Activated CD4-positive, alpha-beta T cell treated with anti-CD3 and anti-CD28 coated beads for 24 hours (primary cell): Measurements from ENCODE around the gene CADM1.

Experiments
- DNase-seq, 2 donors: peaks; one replicate each; pipeline ENCODE4 v3.0.0-alpha.2; 2020; ENCODE audit warnings: low read depth in 2 of 2

The CADM1 gene

DNA sequence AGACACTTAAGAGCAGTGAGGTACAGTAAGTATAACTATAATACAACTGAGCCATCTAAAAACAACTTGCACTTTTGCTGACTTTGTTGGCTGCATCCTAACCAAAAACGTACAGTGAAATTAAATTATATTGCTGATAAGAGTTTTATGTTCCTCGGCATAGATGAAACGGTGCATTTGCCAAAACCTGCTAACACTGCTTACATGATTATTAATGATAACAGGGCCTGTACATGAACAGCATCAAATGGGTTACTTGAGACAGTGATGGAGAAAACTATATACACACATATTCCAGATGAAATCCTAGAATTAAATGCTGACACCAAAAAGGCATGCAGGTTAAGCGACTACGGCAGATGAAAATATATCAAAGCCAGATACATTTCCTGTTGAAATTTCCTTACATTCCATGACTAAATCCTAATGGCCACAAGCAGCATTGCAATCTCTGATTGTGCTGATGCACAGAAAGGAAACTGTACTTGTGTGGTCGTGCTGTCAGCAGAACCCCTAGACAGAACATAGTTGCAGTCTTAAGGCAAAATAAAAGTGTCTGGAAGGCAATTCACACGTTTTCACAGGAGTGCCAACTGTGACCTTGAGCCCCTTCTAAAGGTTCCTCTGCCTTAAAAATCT lies 143.9 kb downstream of the CADM1 start:
- no peak for DNase-seq

DNA sequence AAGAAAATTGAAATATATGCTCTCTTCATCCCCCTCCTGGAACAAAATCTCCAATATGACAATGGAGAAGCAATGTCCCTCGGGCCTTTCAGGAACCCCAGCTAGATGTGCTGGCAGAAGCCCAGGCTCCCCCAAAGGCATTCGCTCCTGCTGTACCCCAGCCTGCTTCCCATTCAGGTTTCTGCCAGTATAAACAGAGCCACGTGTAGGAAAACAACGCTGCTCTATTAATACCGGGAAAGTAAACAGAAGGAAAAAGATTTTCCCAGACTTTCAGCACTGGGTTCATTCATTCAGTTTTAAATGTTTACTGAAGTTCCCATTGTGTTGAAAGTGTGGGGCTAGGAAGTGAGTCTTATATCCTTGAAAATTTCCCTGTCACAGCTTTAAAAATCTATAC lies 147.1 kb downstream of the CADM1 start:
- no peak for DNase-seq

DNA sequence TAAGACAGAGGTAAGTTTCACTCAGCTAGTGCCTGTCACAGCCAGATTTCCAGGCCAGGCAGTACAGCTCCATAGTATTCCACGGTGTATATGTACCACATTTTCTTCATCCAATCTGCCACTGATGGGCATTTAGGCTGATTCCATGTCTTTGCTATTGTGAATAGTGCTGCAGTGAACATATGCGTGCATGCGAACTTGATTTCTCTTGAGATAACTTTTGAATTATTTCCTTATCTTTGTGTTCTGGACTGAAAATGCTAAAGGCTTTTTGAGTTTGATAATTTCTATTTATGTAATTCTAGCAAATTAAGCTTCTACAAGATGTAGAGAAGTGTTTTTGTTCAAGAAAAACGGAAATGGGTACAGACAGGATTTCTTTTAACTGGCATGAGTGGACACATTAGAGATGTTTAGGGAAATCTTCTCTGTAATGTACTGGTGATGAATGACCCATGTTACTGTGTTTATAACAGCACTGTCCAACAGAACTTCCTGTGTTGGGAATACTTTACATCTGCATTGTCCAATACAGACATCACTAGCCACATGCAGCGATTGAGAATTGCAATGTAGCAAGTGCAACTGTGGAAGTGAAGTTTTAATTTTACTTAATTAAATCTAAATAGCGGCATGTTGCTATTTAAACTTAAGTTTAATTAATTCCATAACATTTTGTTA lies 151.3 kb downstream of the CADM1 start:
- no peak for DNase-seq

DNA sequence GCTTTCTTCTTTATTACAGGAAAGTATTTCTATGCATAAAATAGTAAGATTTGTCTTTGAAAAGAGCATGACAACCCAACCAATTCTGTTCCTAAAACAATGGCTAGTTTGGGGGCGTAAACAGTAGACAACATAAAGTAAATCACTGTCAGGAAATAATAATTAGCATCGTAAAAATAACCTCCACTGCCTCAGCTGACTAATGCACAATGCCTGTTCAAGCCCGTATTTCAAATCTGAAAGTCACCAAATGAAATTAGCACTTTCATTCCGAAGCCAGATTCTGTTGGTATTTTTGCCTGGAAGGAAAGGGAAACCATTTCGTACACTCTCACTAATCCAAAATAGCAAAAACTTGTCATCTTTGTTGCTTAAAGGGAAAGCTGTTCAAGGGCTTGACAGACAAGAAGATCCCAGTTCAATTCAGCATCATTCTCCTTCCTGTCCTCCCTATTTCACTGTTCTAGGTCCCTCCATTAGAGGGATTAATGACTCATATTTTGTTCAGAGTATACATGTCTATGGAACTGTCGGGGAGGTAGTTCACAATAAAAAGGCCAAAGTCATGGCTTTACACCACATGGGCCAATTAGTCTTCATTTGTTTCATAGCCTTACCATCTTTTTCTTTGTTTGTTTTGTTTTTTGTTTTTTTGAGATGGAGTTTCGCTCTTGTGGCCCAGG lies 154.7 kb downstream of the CADM1 start:
- DNase-seq: no peak

DNA sequence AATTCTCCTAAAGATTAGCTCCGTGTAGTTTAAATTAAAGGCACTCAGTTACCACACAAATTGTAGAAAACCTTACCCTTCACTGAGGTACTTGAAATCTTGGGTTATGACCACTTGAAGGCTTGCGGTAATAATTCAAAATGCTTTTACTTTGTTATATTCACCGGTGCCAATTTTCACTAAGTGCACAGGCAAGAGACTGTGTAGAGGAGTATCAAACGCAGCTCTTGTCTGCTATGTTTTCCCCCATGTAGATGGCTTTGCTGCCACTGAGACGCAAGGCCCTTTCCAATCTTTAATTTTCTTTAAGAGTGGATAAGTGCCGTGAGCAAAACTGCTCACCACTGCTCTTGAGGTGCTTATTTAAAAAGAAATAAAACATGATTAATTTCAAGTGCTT lies 155.8 kb downstream of the CADM1 start:
- no peak for DNase-seq

DNA sequence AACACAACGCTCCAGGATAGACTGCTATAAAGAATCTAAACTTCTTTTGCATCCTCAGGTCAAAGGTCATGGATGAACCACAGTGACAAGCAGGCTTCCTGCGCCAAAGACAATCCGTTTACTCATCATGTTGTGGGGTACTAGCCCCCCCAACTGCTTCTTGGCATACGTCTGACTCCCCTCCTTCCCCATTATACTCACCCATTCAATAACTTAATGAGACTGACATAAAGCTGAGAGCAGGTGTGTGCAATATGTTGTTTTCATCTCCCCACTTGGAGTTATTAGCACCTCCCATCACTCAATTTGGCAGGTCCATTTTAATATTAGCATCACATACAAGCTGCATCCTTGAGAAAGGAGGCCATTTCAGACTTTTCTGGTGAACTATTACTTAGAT lies 157.1 kb downstream of the CADM1 start:
- no peak for DNase-seq

DNA sequence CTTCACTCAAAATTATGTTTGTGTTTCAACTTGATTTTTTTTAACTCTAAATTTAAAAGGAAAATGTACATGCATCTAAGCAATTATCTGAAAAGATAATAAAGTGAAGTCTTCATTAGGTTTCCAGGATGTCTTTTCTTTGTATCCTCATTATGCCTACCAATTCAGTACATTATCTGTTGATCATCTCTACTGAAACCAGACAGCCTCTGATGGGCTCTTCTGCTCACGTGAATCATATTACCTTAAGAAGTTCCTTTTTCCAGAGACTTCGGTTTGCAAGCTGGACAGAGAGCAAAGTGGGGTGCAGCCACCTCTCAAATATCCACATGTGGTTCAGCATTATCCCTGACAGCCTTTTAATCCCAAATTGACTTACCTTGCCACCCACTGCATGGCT lies 158.4 kb downstream of the CADM1 start:
- DNase-seq: no peak

DNA sequence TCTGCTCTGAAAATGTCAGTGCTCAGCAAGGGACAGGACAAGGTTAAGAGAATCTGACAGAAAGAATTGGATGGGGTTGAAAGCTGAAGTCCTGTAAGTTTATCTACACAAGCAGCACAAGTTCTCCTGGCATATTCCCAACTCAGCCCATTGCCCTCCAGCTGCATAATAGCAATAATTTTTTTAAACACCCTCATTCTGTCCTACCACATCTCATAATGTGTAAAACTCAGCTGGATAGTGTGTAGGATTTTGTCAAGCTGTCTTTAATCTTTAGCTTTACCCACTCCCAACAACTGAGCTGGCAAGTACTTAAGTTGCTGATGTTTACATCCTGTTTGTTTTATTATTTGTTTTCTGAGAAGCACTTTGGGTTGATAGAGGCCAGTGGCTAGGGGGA lies 158.9 kb downstream of the CADM1 start:
- DNase-seq: no peak

DNA sequence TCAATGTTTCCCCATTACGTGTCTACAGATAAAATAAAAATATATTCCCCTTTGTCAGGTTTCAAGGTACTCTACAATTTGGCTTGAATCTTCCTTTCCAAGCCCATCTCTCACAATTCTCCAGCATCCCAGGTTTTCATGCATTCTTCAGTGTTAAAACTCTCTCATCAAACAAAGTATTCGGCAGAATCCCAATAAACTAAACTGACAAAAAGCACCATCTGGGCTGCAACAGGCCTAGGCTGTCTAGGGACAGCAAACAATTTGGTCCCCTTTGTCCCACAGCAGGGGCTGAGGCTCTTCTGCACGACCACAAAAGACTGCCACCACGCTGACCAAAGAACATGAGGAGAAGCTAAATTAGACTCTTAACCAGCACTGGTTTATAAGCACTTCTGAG lies 159.4 kb downstream of the CADM1 start:
- no peak for DNase-seq

DNA sequence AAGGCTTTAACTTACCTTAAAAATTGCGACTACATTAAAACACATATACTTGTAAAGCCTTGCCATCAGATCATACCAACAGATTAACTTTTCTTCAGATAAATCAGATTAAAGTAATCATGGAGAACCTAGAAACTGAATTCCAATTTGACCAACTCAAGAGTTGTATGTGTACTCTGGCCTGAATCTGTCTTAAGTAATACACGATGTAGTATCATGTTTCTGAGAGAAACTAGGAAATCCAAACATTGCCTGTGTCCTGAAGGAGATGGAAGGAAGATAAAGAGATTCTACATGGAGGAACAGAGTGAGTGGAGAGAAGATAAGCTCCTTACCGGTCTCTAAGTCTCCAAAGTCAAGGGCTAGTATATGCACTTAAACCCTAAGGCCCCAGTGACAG lies 162.1 kb downstream of the CADM1 start:
- no peak for DNase-seq

DNA sequence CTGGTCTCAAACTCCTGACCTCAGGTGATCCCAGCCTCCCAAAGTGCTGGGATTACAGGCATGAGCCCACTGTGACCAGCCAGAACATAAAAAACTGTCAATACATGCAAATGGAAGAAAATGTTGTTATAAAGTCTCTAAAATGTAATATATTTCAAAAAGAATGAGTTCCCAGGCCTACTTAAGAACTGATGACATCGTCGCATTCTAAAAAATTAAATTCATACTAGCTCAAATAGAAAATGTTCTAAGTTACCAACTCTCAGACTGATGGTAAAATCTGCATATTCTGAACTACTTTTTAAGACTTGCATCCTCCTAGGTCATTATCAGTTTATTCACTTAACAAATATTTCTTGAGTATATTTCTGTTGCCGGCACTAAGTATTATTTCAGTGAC lies 163.3 kb downstream of the CADM1 start:
- DNase-seq: no peak

DNA sequence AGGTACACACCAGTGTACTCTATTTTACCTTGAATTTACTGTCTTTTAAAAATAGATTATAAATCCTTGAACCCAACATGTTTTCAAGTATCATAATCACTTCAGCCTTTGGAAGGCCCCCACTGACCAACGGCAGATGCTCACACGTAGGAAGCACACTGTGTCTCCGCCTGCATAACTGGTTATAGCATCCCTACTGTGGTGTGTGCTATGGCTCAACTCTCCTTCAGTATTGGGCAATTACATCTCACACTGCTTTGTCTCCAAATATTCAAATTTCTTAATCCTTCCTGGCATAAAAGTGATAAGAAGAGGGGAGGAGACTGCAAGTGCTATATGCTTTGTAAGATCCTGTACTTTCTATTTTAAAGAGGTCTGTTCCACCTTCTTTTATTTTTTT lies 165.7 kb downstream of the CADM1 start:
- DNase-seq: no peak

DNA sequence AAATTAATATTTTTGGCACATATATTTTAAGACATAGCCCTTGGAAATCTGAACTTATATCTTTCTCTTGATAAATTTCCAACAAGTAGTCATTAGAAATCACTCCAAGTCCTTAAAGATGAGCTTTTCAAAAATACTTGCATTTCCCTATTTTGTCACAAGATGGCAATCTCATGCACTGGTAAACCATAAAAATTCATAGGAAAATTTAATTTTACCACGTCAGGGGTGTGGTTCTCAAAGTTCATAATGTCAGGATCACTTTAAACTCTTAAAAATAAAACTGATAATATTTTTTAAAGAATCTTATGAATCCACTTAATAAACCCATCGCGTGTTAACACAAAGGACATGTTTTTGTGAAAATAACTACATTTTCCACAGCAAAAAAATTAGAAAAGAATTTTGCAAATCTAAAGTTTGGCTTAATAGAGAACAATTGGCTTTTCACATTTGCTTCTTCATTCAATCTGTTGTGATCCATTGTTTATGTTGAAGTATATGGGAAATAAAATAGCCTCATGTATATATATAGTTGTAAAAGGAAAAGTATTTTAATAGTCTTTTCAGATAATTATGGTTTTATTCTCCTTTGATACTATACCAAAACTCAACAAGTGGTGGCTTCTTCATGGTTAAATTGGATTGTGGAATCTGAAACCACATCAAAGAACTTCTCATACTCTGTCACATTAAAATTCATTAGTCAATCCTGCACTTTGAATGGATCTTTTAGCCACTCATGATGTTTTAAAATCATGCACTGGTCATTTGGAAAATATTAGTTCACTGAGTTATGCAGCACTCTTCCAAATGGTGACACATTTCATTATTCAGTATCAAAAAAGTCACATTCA lies 169.1 kb downstream of the CADM1 start:
- DNase-seq: no peak

DNA sequence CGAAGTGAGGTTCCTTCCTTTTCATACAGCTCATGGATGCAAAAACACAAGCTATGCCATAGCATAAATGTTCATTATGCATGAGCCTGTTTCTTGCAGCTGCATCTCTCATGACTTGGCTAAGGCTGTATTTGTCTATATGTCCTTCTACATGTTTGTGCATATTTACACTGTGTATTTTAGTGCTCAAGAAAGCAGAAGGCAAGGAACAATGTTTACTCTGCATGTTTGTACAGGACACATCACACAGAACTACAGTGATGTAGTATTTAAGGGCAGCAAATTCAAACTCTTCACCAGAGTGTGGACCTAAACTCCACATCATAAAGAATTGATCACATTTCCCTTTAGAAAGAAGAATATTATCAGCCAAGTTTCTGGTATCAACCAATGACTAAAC lies 170.3 kb downstream of the CADM1 start:
- no peak for DNase-seq

DNA sequence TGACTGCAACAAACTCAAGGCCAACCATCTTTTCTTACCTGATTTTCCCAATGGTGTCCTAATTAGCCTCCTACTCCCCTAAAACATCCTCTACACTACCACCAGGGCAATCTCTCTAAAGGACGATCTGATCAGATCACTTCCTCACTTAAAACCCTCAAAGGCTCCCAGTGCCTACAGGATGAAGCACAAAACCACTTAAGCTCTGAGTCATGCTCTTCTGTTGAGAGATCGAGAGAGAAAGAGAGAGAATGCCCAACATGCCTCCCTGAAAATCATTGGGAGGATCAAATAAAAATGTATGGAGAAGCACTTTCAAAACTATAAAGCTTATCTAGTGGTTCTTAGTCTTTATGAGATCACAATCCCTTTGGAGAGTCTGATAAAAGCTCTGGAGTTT lies 171.1 kb downstream of the CADM1 start:
- DNase-seq: no peak

DNA sequence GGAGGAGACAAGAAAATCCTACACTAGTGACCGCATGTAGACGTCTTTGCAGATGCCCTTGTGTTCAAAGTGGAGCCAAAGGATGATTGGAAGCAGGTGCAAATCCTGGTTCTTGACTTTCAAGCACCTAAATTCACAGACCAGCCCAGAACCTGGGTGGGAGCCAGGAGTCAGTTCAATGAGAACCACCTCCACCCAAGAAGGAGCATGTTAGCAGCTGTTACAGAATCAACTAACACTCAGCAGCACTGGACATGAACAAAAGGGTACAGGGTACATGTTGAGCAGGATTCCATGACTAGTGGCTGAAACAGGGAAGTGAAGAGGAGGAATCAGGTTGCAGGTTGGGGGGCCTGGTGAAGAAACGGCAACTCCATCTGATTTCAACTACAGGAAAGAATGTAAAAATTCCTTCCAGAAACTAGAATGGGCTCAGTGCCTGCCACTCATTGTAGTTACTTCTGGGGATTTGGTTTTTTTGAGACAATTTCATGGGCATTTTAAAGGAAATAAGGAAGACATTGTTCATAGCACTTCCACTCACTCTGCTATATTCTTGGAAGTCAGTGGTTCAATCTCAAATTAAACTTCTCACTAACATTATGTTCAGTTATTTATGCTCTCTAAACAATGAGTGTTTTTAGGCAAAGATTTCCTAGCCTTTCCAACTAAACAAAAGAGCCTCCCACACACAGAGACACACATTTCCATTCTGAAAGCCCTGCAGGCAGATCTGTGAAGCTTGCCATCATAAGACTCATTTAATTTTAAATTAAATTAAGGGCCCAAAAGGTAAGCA lies 173.3 kb downstream of the CADM1 start:
- DNase-seq: no peak

DNA sequence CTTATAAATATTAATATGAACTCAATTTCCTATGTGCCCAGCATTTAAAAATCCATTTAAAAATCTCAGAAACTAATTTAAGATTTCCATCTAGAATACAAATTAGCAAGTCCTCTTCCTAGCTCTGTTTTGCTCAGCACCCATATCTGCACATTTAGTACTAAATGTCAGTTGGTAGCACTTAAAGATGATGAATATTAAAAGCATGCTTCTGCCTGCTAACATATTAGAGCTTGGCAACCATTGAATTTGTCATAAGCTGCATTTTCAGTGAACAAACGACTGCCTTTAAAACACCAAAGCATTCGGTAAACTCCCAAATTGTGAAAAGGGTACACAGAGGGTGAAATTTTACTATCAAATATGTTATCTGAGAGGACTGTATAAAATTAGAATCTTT lies 177.7 kb downstream of the CADM1 start:
- no peak for DNase-seq

DNA sequence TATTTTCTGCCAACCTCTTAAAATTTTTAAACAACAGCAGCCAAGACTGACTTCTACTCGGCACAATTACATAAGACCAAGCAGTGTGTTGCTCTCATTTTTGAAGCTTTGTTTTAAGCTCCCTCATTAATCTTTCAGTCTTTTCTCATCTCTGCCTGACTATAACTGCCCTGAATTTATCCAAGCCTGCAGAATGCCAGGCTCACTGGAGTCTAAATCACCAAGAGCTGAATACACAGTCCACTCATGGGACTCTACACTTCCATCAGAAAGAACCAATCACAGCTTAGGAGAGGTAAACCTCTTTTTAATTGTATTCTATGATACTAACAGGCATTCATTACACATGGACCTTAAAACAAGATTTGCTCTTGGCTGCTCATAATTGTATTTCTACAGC lies 178.7 kb downstream of the CADM1 start:
- DNase-seq: no peak

DNA sequence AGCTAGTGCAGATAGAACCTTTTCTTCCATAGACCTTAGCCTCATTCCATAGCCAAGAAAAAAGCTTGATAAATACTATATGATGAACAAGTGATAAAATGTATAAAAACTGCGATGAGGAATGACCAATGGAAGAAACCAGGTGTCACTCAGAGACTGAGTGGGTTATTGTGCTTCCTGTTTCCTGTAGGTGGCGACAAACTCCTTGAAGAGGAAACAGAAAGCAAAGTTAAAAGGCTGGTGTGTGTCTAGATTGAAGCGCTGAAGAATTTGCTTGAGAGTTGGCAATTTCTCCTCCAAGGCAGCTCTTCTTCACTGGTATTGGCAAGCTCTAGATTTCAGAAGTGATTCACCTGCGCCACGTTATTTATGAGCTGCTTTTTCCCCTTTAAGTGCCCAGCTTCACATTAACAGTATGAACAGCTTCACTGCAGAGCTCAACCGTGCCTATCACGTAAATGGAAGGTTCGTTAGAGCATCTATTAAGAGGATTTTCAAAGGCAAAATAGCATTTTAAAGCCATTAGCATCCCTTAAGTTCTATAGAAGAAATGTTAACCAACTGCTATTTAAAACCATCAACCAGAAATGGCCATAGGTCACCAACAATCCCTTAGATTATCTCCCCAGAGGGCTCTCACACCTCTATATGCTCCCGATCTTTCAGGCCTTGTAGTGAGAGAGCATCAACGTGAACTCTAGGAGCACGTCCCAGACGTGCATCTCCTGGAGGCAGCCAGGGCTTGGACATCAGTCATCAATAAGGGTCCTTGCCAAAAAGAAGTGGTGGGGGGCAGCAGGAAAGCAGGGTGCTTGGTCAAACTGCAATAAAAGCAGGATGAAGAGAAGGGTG lies 179.4 kb downstream of the CADM1 start:
- no peak for DNase-seq

DNA sequence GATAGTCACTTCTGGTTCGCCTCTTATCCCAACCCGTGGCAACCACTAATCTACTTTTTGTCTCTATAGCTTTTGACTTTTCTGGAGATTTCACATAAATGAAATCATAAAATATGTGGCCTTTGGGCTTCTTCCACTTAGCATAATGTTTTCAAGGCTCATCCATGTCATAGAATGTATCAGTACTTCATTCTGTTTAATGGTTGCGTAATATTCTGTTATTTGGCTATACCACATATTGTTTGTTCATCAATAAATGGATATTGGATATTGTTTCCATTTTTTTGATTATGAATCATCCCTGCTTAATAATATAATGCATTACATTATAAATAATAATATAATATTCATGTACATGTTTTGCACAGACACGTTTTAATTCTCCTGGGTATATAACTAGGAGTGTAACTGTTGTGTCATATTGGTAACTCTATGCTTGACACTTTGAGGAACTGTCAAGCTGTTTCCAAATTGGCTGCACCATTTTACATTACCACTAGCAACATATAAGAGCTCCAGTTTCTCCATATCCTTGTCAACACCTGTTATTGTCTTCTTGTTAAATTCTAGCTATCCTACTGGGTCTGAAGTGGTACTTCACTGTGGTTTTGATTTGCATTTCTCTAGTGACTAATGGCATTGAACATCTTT lies 181.5 kb downstream of the CADM1 start:
- DNase-seq: no peak
